Panc1 (cell line): ENCODE measurements around the gene LHFPL3.

Experiments
- CTCF ChIP-seq: fragments of 450-650 bp; IDR thresholded peaks from 2 replicates; pipeline ENCODE4 v1.5.1; 2017; ENCODE audit warnings: mild to moderate bottlenecking
- POLR2AphosphoS5 ChIP-seq: IDR thresholded peaks from 2 replicates; pipeline ENCODE4 v1.6.1; 2012; ENCODE audit warnings: mild to moderate bottlenecking, low read depth, low read length, moderate library complexity
- SIN3A ChIP-seq: IDR thresholded peaks from 2 replicates; pipeline ENCODE4 v1.6.1; 2012; ENCODE audit warnings: low read depth, mild to moderate bottlenecking, low read length, moderate library complexity, borderline replicate concordance; ENCODE audit not compliant: insufficient read depth

- TF ChIP-seq CTCF (no peak), POLR2AphosphoS5 (no peak), SIN3A (no peak)
These were observed 510.3 kb downstream of the LHFPL3 start for GRCh38 chr7:104838537-104839299.
